Lung (tissue), 12 donors: Measurements from ENCODE around the gene HPS3. TPM values are rescaled to one million over a fixed set of nuclear protein-coding genes. Genes with fewer than 3 reads are reported as not detected.

Experiments
- ATAC-seq: fragments of 200-7000 bp; cut with Tn5 transposase; one replicate; pipeline ENCODE4 v1.9.1; 2020; ENCODE audit warnings: moderate number of reproducible peaks; ENCODE audit not compliant: insufficient read depth, low FRiP score
- DNase-seq, 3 donors: peaks; one replicate each; pipeline ENCODE4 v3.0.0-alpha.2; 2013 to 2017
- H3K27ac ChIP-seq, 2 donors: one replicate each; pipeline ENCODE4 v1.5.1; 2013; ENCODE audit warnings: mild to moderate bottlenecking in 2 of 2, moderate library complexity in 2 of 2, control low read depth in 1 of 2, inconsistent platforms in 1 of 2, low read depth in 1 of 2, low read length in 1 of 2
- H3K27me3 ChIP-seq, 3 donors: one replicate each; pipeline ENCODE4 v1.5.1; 2013; ENCODE audit warnings: low read length in 2 of 3; ENCODE audit not compliant: control insufficient read depth in 3 of 3, insufficient read depth in 3 of 3
- H3K36me3 ChIP-seq, 4 donors: one replicate each; pipeline ENCODE4 v1.5.1; 2013; ENCODE audit warnings: low read length in 4 of 4, mild to moderate bottlenecking in 1 of 4, moderate library complexity in 1 of 4; ENCODE audit not compliant: control insufficient read depth in 4 of 4, insufficient read depth in 4 of 4
- H3K4me1 ChIP-seq, 5 donors: one replicate each; pipeline ENCODE4 v1.5.1; 2013; ENCODE audit warnings: low read length in 5 of 5, mild to moderate bottlenecking in 2 of 5, moderate library complexity in 1 of 5; ENCODE audit not compliant: control insufficient read depth in 5 of 5, insufficient read depth in 5 of 5
- H3K4me3 ChIP-seq: one replicate; pipeline ENCODE4 v1.5.1; 2013; ENCODE audit warnings: mild to moderate bottlenecking, control low read depth, moderate library complexity
- H3K9ac ChIP-seq, 2 donors: one replicate each; pipeline ENCODE4 v1.5.1; 2013; ENCODE audit warnings: low read length in 2 of 2, control low read depth in 1 of 2; ENCODE audit not compliant: insufficient read depth in 1 of 2
- H3K9me3 ChIP-seq, 4 donors: one replicate each; pipeline ENCODE4 v1.5.1; 2013; ENCODE audit warnings: low read length in 3 of 4, mild to moderate bottlenecking in 1 of 4, moderate library complexity in 1 of 4; ENCODE audit not compliant: control insufficient read depth in 4 of 4, insufficient read depth in 3 of 4
- CTCF ChIP-seq: IDR thresholded peaks from 2 replicates; pipeline ENCODE4 v1.5.1; 2012; ENCODE audit warnings: mild to moderate bottlenecking; ENCODE audit errors: control extremely low read depth, extremely low read depth
- WGBS, 2 donors: extraction: QIAGEN DNeasy Blood & Tissue Kit; methylation state at CpG; one replicate each; pipeline ENCODE4 v1.1.7; 2013; 5-methylcytosine and 5-hydroxymethylcytosine counted together
- polyA plus RNA-seq, 2 donors: library from polyadenylated mRNA; stranded (reverse); fragments of 200-250 nt; gene quantifications; one replicate each; pipeline ENCODE4 v1.2.1, GENCODE V29; 2013
- total RNA-seq, 2 donors: library from RNA; depleted of rRNA in 1 of 2; stranded (reverse); fragments of >200 nt in 1 of 2; gene quantifications; one replicate each; pipeline ENCODE4 v1.2.1, GENCODE V29; 2014 to 2021
- donor health status: control.
- donor health status: control.
- donor health status: Bipolar disorder and iron deficiency.
- donor health status: healthy.
- donor health status: DM: yes; HTN: yes; CAD: no.

HPS3 gene
- total and polyA plus RNA-seq, 4 donors, result 9.3 to 43.7 (median 15.9) TPM

DNA sequence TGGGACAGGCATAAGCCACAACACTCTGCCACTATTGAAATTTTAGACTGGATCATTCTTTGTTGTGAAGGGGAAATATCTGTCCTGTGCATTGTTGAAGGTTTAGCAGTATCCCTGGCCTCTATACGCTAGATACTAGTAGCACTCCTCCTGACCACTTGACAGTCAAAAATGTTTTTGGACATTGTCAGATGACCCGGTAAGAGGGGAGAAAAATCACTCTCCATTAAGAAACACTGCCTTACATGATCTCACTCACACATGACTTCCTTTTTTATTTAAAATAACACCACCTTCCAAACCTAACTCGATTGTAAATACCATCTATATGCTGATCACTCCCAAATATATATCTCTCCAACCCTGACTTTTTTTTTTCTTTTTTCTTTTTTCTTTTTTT, 27.8 kb upstream of the HPS3 start:
- 79 to 84% methylated on average over 3 of the region's 3 CpGs for WGBS, 2 donors
- Histone ChIP-seq H3K4me1 (no peaks in the 10 kb centered on the region), H3K27ac (no peak overlapping the region), H3K36me3 (no peaks in the 10 kb centered on the region), H3K9ac (no peak overlapping the region), H3K9me3 (peaks cover 0 to 4% (median 0%) of the 10 kb centered on the region in 4 donors), H3K4me3 (no peak overlapping the region), H3K27me3 (no peaks in the 10 kb centered on the region)
- no peak for TF ChIP-seq CTCF
- no peak for ATAC-seq
- DNase-seq, result no peak

DNA sequence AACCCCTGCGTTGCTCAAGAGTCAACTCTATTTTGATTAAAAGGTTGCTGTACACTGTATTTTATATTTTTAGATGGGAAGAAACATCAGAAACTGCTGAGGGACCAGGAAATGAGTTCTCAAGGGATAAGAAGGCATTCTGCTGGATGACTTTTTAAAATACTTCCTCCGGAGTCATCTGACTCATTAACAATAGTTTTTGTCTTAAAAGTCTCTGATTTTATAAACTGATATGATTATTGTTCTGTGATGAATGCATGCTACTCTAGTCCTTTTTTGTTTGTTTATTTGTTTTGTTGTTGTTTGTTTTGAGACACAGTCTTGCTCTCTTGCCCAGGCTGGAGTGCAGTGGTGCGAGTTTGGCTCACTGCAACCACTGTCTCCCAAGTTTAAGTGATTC, 25.0 kb upstream of the HPS3 start:
- no peak overlapping the region for H3K27ac ChIP-seq
- 90 to 93% methylated on average over 3 of the region's 3 CpGs for WGBS, 2 donors
- ATAC-seq, result no peak
- no peak for DNase-seq
- H3K36me3 ChIP-seq, result no peaks in the 10 kb centered on the region
- no peaks in the 10 kb centered on the region for H3K4me1 ChIP-seq
- H3K27me3 ChIP-seq, result no peaks in the 10 kb centered on the region
- no peak for TF ChIP-seq CTCF
- no peak overlapping the region for H3K4me3 ChIP-seq
- H3K9ac ChIP-seq, result no peak overlapping the region
- H3K9me3 ChIP-seq, result peaks cover 0 to 4% (median 0%) of the 10 kb centered on the region in 4 donors

DNA sequence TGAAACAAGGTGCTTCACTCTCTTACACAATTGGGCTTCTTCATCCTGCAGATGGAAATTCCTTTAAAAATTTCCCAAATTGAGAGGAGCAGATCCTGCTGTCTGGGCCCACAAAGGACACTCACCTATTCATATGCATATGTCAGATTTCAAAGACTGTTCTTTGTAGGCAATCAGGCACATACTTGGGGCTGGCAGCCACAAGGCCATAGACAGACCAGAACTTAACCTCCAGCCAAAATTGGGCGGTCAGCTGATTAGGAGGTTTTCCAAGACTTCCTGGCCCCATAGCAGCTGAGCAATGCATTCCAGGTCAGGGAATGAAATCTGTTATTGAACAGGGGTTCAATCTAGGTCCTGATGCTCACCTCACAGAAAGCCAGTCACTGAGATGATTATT, 15.0 kb upstream of the HPS3 start:
- ATAC-seq (no peak), DNase-seq (no peak)
- Histone ChIP-seq H3K9me3 (no peaks in the 10 kb centered on the region), H3K27me3 (no peaks in the 10 kb centered on the region), H3K36me3 (no peaks in the 10 kb centered on the region), H3K27ac (no peak overlapping the region), H3K4me1 (no peaks in the 10 kb centered on the region), H3K9ac (no peak overlapping the region), H3K4me3 (no peak overlapping the region)
- no peak for TF ChIP-seq CTCF
- WGBS, 2 donors, result 85 to 87% methylated on average over 1 of the region's 1 CpG

- DNase-seq, result no peak
- ATAC-seq, result no peak
- Histone ChIP-seq H3K36me3 (no peaks in the 10 kb centered on the region), H3K27ac (peak overlapping the region in 1 of 2 donors; percentile 7), H3K9ac (no peak overlapping the region), H3K4me3 (no peak overlapping the region), H3K4me1 (no peaks in the 10 kb centered on the region), H3K9me3 (no peaks in the 10 kb centered on the region), H3K27me3 (no peaks in the 10 kb centered on the region)
- no peak for TF ChIP-seq CTCF
- 83 to 86% methylated on average over 5 of the region's 5 CpGs for WGBS, 2 donors
Measured at GRCh38 chr3:149115114-149115513, 14.3 kb upstream of the HPS3 start.
